ENCODE data around the gene PITPNC1. TPM values are rescaled to one million over a fixed set of nuclear protein-coding genes. Genes with fewer than 3 reads are reported as not detected.

The PITPNC1 gene
- total RNA-seq, 1 experiment from 2014 or later = 20.8 TPM

DNA sequence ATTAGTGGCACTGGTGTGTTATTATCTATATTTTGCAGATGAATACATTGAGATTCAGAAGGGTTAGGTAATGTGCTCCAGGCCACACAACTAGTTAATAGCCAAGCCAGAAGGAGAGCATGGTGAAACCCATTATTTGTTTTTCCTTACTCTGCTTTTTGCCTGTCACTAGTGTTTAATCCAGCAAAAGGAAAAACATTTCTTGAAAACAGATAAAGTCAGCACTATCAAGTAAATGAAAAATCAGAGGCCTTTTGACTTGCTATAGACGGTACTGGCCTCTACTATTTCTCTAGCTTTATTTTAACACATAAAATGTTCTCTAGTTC is 4.8 kb downstream of the PITPNC1 start:
- BruUV-seq (replicated peaks) = no TSS peak
- in situ Hi-C loops (cut with HindIII; ENCODE audit: low pct_unique_long_range_greater_than_20kb, low sequenced_read_pairs) = no loop called here
- Histone ChIP-seq H3K4me3 (ENCODE audit: low read depth in 2 of 2, low read length in 2 of 2) (no peak overlapping the region), H3K9me3 (ENCODE audit: control insufficient read depth, insufficient read depth, low read depth, low read length) (no peaks in the 10 kb centered on the region), H3K27me3 (ENCODE audit: control insufficient read depth, insufficient read depth, low read length) (no peaks in the 10 kb centered on the region), H3K27ac (ENCODE audit: low read length) (no peak overlapping the region; the same call in 1 of the 2 replicates), H3K4me1 (ENCODE audit: control insufficient read depth, insufficient read depth, low read length) (peaks cover 12% of the 10 kb centered on the region), H3K36me3 (ENCODE audit: control insufficient read depth, insufficient read depth, low read length) (peaks cover 4% of the 10 kb centered on the region)
- DNase-seq (ENCODE audit: low read depth, low spot score) (no peak), ATAC-seq (no peak)
- POLR2A ChIA-PET = no interaction called here
- CTCF ChIA-PET = interaction anchor here (0.6 kb wide), 1 partner anchor 8 kb away, joined by 4 read pairs; no protein-coding TSS in a partner anchor
- no peak for TF ChIP-seq REST (IDR thresholded peaks at IDR 0.05; ENCODE audit: insufficient read depth in 1 of 2, low read depth in 2 of 2, low read length in 1 of 2)
- no peak for TF ChIP-seq TCF7L2 (IDR thresholded peaks at IDR 0.05; ENCODE audit: low read depth, low read length)
- no peak for TF ChIP-seq SIN3A (IDR thresholded peaks at IDR 0.05; ENCODE audit: borderline replicate concordance, insufficient read depth, low read depth, low read length)
- TF ChIP-seq CTCF (IDR thresholded peaks at IDR 0.05) = no peak
- no peak for TF ChIP-seq POLR2AphosphoS5 (IDR thresholded peaks at IDR 0.05; ENCODE audit: low read depth, low read length)
- intact Hi-C loops (cut with micrococcal nuclease; ENCODE audit: unreplicated experiment) = no loop called here

- in situ Hi-C loops (cut with HindIII; ENCODE audit: low pct_unique_long_range_greater_than_20kb, low sequenced_read_pairs) = no loop called here
- no TSS peak for BruUV-seq (replicated peaks)
- no peak overlapping the region for H3K4me3 ChIP-seq (ENCODE audit: low read depth in 2 of 2, low read length in 2 of 2)
- H3K9me3 ChIP-seq (ENCODE audit: control insufficient read depth, insufficient read depth, low read depth, low read length) = no peaks in the 10 kb centered on the region
- H3K27me3 ChIP-seq (ENCODE audit: control insufficient read depth, insufficient read depth, low read length) = no peaks in the 10 kb centered on the region
- TF ChIP-seq CTCF (IDR thresholded peaks at IDR 0.05) = no peak
- no peak for TF ChIP-seq REST (IDR thresholded peaks at IDR 0.05; ENCODE audit: insufficient read depth in 1 of 2, low read depth in 2 of 2, low read length in 1 of 2)
- TF ChIP-seq SIN3A (IDR thresholded peaks at IDR 0.05; ENCODE audit: borderline replicate concordance, insufficient read depth, low read depth, low read length) = no peak
- no peak for TF ChIP-seq POLR2AphosphoS5 (IDR thresholded peaks at IDR 0.05; ENCODE audit: low read depth, low read length)
- no peak for TF ChIP-seq TCF7L2 (IDR thresholded peaks at IDR 0.05; ENCODE audit: low read depth, low read length)
- no peak for DNase-seq (ENCODE audit: low read depth, low spot score)
- no peak for ATAC-seq
- H3K27ac ChIP-seq (ENCODE audit: low read length) = peak overlapping the region; percentile 57
- no peaks in the 10 kb centered on the region for H3K36me3 ChIP-seq (ENCODE audit: control insufficient read depth, insufficient read depth, low read length)
- POLR2A ChIA-PET = no interaction called here
- peaks cover 28% of the 10 kb centered on the region for H3K4me1 ChIP-seq (ENCODE audit: control insufficient read depth, insufficient read depth, low read length)
- CTCF ChIA-PET = interaction anchor here (0.6 to 2.8 kb wide), 3 partner anchors 90 to 305 kb away, joined by 4 to 15 read pairs (median 5); no protein-coding TSS in a partner anchor
- intact Hi-C loops (cut with micrococcal nuclease; ENCODE audit: unreplicated experiment) = no loop called here
Observed at GRCh38 chr17:67385122-67385988, 8.3 kb downstream of the PITPNC1 start.

Measured in Panc1 (cell line).